GM12878 (cell line): Measurements from ENCODE around the gene SLC66A3. TPM values are rescaled to one million over a fixed set of nuclear protein-coding genes. Genes with fewer than 3 reads are reported as not detected.

Experiments
- WRNIP1 ChIP-seq: IDR thresholded peaks from 2 replicates; pipeline ENCODE4 v1.6.1; 2011; ENCODE audit warnings: low read depth, low read length, improper control_type of control experiment, borderline replicate concordance
- ZNF217 ChIP-seq: fragments of 450-650 bp; IDR thresholded peaks from 2 replicates; pipeline ENCODE4 v1.6.1; 2017; ENCODE audit warnings: antibody characterized with exemption, mild to moderate bottlenecking
- polyA plus RNA-seq, 11 experiments: library from polyadenylated mRNA; depleted of rRNA in 4 of 11; unstranded in 6 of 11; stranded (reverse) in 5 of 11; fragments of >200 nt; fragmentation: Nextera tagmentation in 4 of 11; fragmentation: Illumina TruSeq in 1 of 11; extraction: Ambion mirVana in 4 of 11; extraction: Trizol in 1 of 11; gene quantifications; 1 replicate in 1 of 11; 2 replicates in 10 of 11; pipeline versions ENCODE4 v1.2.1 to v1.2.3, GENCODE V29; 2011 to 2016; ENCODE audit warnings: inconsistent platforms in 2 of 11, missing spikeins in 2 of 11, low read depth in 1 of 11
- total RNA-seq, 4 experiments: library from RNA; depleted of rRNA in 3 of 4; stranded (reverse); fragments of >200 nt in 3 of 4; fragmentation: Illumina TruSeq in 1 of 4; extraction: Trizol in 1 of 4; gene quantifications; 2 replicates each; pipeline versions ENCODE4 v1.2.1 to v1.2.3, GENCODE V29; 2013 to 2021
- TF ChIP-seq, protein P1 (sequence below): fragments of 450-650 bp; formaldehyde crosslinking; IDR thresholded peaks from 2 replicates; pipeline ENCODE4 v1.4.0; 2020; ENCODE audit warnings: mild to moderate bottlenecking, moderate library complexity
- TF ChIP-seq, protein P2 (sequence below): IDR thresholded peaks from 2 replicates; pipeline ENCODE4 v1.6.1; 2012; ENCODE audit warnings: low read length, inconsistent platforms

SLC66A3 gene
- total and polyA plus RNA-seq, 10 of the 15 experiments (the other 5 are each of a cell fraction or from before 2014, with no cell fraction given) = 1.4 to 14.2 (median 6.4) TPM

DNA sequence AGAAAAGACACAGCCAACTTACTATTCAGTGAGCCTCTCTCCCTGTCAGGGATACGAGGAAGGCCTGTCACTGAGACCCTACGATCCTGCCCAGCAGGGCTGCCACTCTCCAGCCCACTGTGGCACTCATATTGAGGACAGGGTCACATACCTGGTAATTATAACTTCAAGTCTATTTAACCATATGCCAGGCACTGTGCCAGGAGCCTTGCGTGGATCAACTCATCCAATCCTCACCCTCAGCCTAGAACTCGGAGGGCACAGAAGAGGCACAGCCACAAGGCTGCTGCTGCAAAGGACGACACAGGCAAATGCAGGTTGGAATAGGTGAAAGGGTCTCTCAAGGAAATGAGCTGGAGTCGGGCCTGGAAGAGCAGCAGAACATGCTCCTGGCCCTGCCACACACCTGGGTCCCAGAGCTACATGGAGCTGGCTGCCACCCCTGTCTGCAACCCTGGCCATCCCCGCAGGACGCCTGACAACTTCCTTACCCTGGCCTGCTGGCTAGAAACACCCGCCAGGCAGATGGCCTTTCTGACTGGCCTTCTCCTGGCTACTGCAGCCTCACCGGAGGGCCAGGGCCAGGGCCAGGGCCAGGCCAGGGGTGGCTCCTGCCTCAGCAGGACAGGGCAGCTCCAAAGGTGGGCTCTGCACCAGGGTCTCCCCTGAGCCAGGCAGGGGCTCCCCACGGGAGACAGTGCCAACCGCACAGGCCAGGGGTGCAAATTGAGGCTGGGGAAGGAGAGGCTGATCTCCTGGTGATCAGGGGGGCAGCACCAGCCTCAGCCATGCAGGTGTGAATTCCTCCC lies 32.1 kb upstream of the SLC66A3 start (continued):
- TF ChIP-seq ZNF217 = no peak
- no peak for TF ChIP-seq WRNIP1
- TF ChIP-seq, protein P1, sequence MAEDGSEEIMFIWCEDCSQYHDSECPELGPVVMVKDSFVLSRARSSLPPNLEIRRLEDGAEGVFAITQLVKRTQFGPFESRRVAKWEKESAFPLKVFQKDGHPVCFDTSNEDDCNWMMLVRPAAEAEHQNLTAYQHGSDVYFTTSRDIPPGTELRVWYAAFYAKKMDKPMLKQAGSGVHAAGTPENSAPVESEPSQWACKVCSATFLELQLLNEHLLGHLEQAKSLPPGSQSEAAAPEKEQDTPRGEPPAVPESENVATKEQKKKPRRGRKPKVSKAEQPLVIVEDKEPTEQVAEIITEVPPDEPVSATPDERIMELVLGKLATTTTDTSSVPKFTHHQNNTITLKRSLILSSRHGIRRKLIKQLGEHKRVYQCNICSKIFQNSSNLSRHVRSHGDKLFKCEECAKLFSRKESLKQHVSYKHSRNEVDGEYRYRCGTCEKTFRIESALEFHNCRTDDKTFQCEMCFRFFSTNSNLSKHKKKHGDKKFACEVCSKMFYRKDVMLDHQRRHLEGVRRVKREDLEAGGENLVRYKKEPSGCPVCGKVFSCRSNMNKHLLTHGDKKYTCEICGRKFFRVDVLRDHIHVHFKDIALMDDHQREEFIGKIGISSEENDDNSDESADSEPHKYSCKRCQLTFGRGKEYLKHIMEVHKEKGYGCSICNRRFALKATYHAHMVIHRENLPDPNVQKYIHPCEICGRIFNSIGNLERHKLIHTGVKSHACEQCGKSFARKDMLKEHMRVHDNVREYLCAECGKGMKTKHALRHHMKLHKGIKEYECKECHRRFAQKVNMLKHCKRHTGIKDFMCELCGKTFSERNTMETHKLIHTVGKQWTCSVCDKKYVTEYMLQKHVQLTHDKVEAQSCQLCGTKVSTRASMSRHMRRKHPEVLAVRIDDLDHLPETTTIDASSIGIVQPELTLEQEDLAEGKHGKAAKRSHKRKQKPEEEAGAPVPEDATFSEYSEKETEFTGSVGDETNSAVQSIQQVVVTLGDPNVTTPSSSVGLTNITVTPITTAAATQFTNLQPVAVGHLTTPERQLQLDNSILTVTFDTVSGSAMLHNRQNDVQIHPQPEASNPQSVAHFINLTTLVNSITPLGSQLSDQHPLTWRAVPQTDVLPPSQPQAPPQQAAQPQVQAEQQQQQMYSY (CRISPR knock-in tag) = no peak
- TF ChIP-seq, protein P2, sequence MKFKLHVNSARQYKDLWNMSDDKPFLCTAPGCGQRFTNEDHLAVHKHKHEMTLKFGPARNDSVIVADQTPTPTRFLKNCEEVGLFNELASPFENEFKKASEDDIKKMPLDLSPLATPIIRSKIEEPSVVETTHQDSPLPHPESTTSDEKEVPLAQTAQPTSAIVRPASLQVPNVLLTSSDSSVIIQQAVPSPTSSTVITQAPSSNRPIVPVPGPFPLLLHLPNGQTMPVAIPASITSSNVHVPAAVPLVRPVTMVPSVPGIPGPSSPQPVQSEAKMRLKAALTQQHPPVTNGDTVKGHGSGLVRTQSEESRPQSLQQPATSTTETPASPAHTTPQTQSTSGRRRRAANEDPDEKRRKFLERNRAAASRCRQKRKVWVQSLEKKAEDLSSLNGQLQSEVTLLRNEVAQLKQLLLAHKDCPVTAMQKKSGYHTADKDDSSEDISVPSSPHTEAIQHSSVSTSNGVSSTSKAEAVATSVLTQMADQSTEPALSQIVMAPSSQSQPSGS = no peak
